ENCODE data around the gene CABP1.
"Not testable (repeated sequence)": the region's sequence is repeated elsewhere in the genome, so short reads cannot be mapped to it uniquely, and the experiment has no call there.

The CABP1 gene

DNA sequence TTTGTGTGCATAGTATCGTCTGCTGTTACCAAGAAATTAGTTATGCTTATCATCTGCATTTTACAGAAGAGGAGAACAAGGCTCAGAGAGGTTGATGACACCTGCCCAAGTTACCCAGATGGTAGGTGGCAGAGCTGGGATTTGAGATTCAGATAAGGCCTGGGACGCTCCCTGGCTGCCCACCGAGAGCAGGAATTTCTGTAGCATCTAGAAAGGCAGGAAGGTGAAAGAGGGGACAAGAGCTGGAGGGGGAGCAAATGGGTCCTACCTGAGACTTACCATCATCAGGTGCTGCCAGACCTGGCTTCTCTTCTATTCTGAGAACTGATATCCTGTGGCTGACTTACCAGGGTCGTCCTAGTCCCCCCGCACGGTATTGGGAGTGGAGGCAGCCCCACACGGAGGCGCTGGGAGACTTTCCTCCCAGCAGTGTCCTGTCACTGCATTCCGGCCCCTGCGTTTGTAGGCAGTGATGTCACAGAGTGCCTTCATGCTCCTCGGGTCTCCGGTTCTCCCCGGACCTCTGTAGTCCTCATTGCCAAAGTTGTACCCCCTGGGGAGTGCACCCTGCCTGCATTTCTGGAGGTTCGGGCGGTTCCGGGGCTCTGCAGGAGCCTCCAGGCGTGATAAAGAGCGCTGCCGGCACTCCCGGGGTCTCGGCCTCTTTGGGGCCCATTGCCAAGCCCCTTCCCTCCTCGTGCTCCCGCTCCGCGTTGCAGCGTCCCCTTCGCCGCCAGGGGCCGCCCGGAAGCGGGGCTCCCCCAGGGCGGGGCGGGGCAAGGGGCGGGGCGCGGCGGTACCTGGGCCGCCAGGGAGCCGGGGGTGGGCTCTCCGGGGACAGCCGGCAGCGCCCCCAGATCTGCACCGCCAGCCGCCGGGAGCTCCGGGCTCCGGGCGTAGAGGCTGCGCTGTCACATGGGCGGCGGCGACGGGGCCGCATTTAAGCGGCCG is at the start of gene CABP1:
Gene CABP1 (plus strand): TSS at position 856 of the 951 bp plus-strand sequence. CDS start 60 bp downstream, at position 916.
- DNase-seq = peak; percentile 67 to 82

DNA sequence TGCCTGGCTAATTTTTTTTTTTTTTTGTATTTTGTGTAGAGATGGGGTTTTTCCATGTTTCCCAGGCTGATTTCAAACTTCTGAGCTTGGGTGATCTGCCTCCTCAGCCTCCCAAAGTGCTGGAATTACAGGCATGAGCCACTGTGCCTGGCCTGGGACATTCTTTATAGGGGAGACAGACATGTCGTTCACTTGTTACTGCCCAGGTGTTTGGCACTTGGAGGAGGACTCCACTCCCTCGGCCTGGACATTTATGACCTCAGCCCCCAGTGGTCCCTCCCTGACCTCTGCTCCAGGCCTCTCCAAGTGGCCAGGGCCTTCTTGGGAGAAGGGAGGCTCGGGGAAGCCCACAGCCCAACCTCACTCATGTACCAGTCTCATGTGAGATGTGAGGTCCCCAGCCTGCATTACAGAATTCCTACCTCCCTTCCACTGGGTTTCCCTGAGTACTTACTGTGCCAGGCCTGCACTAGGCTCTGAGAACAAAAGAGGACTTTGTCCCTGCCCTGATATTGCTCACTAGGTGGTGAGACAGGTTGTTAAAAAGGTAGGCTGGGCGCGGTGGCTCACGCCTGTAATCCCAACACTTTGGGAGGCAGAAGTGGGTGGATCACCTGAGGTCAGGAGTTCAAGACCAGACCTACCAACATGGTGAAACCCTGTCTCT is 49.6 kb upstream of the CABP1 start:
- no peak for DNase-seq

DNA sequence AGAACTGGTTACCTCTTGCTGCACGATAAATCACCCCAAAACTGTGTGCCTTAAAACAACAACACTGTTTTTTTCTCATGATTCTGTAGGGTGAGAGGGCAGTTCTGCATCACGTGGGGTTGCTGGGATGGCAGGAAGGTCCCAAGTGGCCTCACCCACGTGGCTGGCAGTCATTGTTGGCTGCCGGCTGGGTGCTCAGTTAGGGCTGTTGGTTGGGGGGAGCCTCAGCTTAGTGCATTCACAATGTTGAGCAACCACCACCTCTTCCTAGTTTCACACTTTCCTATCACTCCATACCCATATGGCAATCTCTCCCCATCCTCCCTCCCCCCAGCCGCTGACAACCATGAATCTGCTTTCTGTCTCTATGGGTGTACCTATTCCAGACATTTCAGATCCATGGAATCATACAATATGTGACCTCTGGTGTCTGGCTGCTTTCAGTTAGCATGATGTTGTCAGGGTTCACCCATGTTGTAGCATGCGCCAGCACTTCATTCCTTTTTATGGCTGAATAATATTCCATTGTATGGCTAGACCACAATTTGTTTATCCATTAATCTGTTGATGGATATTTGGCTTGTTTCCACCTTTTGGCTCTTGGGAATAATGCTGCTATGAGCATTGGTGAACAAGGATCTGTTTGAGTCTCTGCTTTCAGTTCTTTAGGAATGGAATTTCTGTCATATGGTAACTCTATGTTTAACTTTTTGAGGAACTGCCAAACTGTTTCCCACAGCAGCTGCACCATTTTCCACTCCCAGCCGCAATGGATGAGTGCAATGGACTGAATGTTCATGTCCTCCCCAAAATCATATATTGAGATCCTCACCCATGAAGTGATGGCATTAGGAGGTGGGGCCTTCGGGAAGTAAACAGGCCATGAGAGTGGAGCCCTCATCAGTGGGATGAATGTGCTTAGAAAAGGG is 48.0 kb upstream of the CABP1 start:
- DNase-seq = no peak

DNA sequence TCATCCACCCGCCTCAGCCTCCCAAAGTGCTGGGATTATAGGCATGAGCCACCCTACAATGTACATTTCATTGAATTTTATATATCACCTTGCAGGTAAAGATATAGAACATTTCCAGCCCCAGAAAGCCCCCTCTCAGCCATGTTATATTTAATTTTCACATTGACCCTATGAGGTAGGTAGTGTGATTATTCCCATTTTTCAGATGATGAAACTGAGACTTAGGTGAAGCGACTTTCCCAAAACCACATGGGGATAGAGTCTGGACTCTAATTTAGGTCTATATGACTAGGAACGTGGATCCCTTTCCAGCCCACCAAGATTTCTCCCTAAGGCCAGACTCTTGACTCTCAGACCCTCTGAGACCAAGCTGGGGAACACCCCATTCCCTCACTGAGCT is 43.5 kb upstream of the CABP1 start:
- DNase-seq = no peak

DNA sequence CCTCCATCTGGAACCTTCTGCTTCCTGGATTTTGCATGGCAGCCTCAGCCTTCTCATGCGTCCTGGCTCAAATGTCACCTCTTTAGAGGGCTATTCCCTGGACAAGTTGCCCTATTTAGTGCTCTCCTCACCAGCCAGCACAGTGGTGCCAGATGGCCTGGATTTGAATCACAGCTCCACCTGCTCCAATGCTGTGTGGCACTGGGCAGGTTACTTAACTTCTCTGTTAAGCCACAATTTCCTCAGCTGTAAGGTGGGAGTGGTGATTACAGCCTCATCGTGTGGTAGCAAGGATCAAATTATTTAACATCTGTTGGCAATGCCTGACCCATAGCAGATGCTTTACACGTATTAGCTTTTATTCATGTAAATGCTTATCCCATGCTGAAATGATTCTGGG is 42.6 kb upstream of the CABP1 start:
- no peak for DNase-seq

DNA sequence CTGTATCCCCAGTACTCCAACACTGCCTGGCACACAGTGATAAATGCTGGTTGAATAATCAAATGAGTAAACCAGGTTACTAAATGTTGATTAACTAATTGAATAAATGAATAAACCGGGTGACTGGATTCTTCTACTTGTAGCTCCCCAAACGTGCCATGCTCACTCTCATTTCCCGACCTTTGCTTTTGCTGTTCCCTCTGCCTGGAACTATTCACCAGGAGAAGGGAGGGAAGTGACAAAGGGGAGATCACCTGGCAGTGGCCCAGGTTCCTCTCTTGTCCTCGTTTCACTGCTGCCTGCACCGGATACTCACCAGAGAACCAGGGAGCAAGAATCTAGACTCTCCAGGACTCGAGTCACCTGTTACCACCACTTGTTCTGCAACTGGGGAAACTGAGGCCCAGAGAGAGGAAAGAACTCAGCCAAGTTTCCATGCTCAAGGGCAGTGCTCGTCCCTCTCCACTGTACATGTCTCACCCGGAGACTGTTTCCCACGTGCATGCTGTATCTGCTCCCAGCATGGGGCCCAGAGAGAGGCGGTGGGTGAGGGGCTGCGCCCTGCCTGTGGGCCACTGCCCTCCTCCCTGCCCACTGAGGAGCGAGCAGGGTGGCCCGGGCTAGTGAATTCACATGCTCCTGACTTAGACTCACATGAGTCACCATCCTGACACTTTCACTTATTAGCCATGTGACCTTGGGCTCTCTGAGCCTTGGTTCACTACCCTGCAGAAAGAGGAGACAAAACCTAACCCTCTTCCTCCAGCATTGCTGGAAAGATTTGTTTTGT is 41.6 kb upstream of the CABP1 start:
- no peak for DNase-seq

DNA sequence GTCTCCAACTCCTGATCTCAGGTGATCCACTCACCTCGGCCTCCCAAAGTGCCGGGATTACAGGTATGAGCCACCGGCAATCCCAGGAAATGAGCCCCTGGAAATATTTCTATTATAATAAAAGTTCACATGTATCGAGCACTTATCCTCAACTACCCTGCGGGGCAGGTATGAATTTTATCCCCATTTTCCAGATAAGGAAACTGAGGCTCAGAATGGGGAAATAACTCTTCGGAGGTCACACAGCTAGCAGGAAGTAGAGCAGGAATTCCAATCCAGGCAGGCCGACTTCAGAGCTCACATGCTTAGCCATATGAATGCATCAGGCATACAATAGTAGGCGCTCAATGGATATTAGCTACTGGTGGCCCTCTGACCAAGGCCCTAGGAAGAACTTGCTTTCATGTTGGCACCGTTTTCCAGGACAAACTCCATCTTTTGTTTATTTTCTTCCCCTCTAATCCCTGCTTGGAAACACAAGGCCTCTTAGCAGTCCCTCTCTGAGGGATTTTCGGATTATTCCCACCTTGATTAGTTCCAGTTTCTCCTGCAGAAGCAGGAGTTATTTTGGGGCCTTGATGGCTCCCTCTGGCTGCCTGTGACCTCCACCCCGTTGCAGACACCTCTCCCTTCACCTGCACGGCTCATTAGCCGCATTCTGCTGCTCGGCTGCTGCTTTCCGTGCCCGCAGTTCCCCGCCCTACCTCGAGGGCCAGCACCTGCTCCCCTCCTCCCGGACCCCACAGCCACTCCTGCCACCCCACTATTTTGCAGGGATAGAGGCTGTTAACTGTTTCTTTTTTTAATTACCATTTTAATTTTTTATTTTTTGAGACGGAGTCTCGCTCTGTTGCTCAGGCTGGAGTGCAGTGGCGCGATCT is 40.5 kb upstream of the CABP1 start:
- DNase-seq = no peak

DNA sequence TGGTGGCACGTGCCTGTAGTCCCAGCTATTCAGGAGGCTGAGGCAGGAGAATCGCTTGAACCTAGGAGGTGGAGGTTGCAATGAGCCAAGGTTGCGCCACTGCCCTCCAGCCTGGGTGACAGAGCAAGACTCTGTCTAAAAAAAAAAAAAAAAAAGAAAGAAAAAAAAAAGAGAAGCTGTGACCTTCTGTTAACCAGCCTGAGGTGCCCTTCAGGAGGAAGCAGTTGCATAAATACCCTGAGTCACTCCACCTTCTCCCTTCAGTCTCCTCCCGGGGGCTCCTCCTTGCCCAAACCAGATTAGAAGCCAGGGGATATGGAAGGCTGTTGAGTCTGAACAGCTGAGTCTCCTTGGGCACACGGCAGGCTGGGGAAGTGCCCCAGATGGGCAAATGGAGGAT is 38.0 kb upstream of the CABP1 start:
- not testable (repeated sequence) for DNase-seq

DNA sequence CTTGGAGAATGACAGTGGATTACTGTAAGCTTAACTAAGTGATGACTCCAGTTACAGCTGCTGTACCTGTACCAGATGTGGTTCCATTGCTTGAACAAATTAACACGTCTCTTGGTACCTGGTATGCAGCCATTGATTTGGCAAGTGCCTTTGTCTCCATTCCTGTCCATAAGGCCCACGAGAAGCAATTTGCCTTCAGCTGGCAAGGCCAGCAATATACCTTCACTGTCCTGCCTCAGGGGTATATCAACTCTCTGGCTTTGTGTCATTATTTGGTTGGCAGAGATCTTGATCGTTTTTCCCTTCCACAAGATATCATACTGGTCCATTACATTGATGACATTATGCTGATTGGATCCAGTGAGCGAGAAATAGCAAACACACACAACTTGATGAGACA is 29.9 kb upstream of the CABP1 start:
- DNase-seq = no peak

DNA sequence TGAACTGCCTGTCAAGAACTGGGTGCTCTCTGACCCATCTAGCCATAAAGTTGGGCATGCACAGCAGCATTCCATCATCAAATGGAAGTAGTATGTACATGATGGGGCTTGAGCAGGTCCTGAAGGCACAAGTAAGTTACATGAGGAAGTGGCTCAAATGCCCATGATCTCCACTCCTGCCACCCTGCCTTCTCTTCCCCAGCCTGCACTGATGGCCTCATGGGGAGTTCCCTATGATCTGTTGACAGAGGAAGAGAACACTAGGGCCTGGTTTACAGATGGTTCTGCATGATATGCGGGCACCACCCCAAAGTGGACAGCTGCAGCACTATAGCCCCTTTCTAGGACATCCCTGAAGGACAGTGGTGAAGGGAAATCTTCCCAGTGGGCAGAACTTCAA is 28.9 kb upstream of the CABP1 start:
- not testable (repeated sequence) for DNase-seq

DNA sequence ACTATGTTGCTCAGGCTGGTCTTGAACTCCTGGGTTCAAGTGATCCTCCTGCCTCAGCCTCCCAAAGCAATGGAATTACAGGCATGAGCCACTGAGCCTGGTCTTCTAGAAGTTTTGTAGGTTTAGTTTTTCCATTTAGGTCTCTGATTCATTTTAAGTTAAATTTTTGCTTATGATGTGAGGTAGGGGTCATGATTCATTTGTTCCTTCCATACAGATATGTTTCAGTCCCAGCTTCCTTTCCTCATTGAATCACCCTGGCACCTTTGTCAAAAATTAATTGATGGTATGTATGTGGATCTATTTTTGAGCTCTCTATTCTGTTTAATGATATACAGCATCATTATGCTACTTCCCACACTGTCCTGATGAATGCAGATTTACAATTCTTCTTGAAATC is 25.6 kb upstream of the CABP1 start:
- no peak for DNase-seq

DNA sequence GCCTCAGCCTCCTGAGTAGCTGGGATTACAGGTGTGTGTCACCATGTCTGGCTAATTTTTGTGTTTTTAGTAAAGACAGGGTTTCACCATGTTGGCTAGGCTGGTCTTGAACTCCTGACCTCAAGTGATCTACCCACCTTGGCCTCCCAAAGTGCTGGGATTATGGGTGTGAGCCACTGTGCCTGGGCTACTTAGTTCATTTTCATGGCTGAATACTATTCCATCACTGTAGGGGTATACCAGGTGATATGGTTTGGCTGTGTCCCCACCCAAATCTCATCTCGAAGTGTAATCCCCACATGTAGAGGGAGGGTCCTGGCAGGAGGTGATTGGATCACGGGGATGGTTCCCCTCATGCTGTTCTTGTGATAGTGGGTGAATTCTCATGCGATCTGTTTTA is 23.2 kb upstream of the CABP1 start:
- DNase-seq = not testable (repeated sequence)

DNA sequence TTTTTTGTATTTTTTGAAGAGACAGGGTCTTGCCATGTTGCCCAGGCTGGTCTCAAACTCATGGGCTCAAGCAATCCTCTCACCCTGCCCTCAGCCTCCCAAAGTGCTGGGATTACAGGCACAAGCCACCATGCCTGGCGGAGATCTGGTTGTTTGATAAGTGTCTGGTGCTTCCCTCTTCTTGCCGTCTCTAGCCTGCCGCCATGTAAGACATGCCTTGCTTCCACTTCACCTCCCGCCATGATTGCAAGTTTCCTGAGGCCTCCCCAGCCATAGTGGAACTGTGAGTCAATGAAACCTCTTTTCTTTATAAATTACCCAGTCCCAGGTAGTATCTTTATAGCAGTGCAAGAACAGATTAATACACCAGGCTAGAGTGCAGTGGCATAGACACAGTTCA is 22.7 kb upstream of the CABP1 start:
- not testable (repeated sequence) for DNase-seq

DNA sequence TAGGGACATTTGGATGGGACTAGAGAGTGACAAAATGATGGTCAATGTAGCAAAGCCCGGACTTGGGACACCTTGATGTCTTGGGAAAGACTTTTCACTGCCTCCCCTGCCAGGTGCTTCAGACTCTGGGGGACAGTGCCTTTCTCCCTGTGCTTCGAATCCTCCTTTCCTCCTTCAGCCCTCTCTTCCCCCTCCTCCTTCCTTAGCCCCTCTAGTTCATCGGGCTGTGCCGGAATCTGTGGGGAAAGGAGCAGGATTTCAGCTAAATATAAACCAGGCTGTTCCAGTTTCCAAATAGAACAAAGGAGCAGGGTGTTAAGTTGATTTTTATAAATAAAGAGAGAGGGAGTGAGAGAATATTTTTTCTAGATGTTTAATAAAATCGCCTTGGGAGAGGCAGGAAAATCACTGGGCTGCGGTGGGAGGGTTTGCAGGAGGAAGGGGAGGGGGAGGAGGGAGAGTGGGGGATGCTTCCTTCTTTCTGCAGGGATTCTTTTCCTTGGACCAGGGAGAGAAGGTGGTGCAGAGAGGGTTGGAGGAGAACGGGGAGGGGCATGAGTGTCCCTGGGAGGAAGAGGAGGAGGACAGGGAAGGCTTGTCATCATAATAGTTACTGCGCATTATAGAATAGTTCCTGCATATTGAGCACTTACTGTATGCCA is 21.3 kb upstream of the CABP1 start:
- DNase-seq = no peak

DNA sequence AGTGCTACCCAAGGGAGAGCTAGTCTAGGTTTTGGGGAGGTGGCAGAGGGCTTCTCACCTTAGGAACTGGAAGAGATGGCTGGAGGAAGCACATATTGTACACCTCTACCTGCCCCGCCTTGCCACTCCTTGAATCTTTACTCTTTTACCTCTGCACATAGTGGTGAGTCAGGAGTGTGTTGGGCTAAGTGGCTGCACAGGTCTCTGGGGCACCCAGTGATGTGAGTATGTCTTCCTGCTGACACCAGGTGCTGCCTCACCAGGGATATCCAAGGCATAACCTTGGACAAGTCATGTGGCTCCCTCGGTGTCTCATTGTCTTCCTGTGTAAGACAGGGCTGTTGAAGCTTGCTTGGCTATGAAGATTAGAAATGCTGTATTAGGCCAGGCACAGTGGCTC is 19.8 kb upstream of the CABP1 start:
- no peak for DNase-seq

DNA sequence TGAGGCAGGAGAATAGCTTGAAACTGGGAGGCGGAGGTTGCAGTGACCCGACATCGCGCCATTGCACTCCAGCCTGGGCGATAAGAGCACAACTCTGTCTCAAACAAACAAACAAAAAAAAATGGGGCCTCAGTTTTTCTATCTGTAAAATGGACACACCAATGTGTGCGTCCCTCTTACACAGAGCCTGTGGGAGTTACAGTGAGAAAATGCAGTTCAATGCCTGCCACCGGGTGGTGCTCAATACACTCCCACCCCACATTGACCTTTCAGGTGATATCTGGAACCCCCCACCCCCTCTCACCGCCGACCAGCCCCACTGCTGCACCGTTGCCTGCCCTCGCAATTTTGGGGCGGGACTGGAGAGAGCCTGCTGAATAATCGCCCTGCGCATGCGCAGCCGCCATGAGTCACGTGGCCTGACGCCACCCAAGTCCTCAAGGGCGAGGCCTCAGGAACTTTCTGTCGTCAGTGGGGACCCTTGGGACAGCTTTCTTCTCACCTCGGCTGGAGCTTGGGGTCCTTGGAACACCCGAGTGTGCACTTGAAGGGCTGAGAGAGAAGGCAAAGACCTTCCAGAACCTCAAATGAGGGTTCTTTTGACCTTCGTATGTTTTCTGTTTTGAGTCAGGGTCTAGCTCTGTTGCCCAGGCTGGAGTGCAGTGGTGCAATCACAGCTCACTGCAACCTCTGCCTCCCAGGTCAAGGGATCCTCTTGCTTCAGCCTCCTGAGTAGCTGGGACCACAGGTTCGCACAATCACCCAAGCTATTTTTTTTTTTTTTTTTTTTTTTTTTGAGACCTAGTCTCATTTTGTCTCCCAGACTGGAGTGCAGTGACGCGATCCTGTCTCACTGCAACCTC is 14.6 kb upstream of the CABP1 start:
- DNase-seq = peak; percentile 7 to 10

DNA sequence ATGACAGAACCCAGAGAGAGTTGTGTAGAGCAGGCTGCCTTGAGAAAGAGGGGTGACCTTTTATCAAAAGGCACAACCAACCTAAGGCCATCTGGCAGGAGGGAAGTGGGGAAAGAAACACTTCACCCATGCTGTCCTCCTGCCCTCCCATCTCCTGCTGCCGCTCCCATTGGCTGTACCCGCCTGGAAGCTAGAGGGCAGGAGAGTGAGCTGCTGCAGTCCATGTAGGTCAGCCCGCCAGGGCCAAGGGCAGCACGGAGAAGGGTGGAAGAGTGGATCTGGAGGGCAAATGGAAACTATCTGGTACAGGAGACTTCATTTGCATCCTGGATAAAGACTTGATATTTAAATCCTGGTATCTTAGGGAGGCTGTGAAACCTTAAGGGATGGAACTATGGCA is 11.5 kb upstream of the CABP1 start:
- no peak for DNase-seq

DNA sequence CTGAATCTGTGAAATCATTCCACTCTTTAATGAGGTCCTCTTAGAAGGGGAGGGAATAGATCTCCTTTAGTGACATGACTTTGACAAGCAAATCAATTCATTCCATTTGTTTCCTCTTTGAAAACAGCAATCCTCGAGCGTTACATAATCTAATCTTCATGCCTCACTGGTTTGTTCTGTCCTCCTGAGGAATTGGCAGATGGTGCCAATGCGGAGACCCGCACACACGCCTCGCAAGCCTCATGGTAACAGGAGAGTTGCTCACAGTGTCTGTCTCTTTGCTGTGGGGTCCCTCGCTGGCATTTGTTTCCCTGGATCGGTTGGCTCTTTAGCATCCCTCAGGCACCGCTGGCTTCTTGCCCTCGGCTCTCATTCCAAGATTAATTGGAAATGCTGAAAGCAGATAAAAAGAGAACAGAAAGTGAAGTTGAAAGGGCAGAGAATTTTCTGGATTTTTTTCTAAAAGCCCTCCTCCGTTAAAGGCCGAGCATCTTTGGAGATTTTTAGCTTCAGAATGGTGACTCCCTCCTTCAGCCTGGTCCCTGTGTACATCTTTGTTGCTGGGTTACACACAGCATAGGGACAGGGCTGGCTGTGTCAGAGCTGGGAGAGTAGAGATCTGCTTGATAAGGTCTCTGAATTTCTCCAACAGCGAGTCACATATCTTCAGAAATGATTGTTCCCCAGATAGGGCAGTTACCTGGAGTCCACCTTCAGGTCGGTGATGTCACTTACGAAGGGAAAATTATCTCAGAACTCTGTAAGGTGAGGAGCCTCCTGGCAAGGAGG is 10.1 kb upstream of the CABP1 start:
- DNase-seq = no peak

DNA sequence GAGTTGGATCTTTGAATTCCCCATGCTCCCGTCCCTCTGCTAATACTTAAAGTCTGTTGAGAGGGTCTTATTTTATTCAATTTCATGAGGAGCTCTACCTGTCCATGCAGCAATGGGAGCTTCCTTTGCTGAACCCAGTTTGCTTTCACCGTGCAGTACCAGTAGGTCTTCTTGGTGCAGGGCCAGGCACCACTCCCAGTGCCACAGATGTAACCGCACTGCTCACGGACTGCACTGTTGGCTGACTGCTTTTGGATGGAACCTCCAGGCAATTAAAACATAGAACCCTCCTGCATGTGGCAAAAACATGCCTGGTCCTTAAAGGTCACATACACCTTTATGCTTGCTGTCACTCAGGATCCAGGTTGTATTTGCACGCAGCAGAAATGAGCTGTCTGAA is 9.3 kb upstream of the CABP1 start:
- no peak for DNase-seq
